Smooth muscle cell (in vitro differentiated cells): ENCODE data around the gene TCEA3. TPM values are rescaled to one million over a fixed set of nuclear protein-coding genes. Genes with fewer than 3 reads are reported as not detected.

ENCODE experiments used
- DNase-seq: peaks from one replicate; lab custom pipeline; 2025; ENCODE audit not compliant: unreplicated experiment; lab: John Stamatoyannopoulos, UW
- H2AFZ ChIP-seq: fragments of 200-600 bp; sonication (generic); 2 replicates; pipeline ENCODE4 v1.6.0; 2016; ENCODE audit warnings: antibody characterized with exemption, low read depth, mild to moderate bottlenecking
- H3F3A ChIP-seq: fragments of 200-600 bp; sonication (generic); 2 replicates; pipeline ENCODE4 v1.6.0; 2017; ENCODE audit warnings: antibody characterized with exemption, low read depth
- H3K27ac ChIP-seq: fragments of 200-600 bp; sonication (generic); 2 replicates; pipeline ENCODE4 v1.5.1; 2016; ENCODE audit warnings: low read depth, mild to moderate bottlenecking
- H3K27me3 ChIP-seq: fragments of 200-600 bp; sonication (generic); 2 replicates; pipeline ENCODE4 v1.6.1; 2016; ENCODE audit warnings: low read depth, mild to moderate bottlenecking
- H3K36me3 ChIP-seq: fragments of 200-600 bp; sonication (generic); 2 replicates; pipeline ENCODE4 v1.5.1; 2016; ENCODE audit warnings: low read depth
- H3K4me1 ChIP-seq: fragments of 200-600 bp; sonication (generic); 2 replicates; pipeline ENCODE4 v1.5.1; 2016; ENCODE audit warnings: low read depth
- H3K4me2 ChIP-seq: fragments of 200-600 bp; sonication (generic); 2 replicates; pipeline ENCODE4 v1.6.0; 2016; ENCODE audit warnings: mild to moderate bottlenecking
- H3K4me3 ChIP-seq: fragments of 200-600 bp; sonication (generic); 2 replicates; pipeline ENCODE4 v1.5.1; 2016; ENCODE audit warnings: mild to moderate bottlenecking
- H3K79me2 ChIP-seq: fragments of 200-600 bp; sonication (generic); 2 replicates; pipeline ENCODE4 v1.6.0; 2016; ENCODE audit warnings: low read depth, mild to moderate bottlenecking
- H3K9ac ChIP-seq: fragments of 200-600 bp; sonication (generic); 2 replicates; pipeline ENCODE4 v1.6.0; 2016; ENCODE audit warnings: low read depth
- H3K9me3 ChIP-seq: fragments of 200-600 bp; sonication (generic); replicated peaks from 2 replicates; pipeline ENCODE4 v1.5.1; 2016; ENCODE audit warnings: low read depth
- H4K20me1 ChIP-seq: fragments of 200-600 bp; sonication (generic); 2 replicates; pipeline ENCODE4 v1.6.0; 2016; ENCODE audit warnings: low read depth
- WGBS: methylation state at CpG from one replicate; pipeline ENCODE4 v1.1.7; 2016; ENCODE audit warnings: low lambda C conversion rate; 5-methylcytosine and 5-hydroxymethylcytosine counted together
- polyA plus RNA-seq: library from polyadenylated mRNA; unstranded; fragments of >200 nt; fragmentation: Nextera tagmentation; extraction: Ambion mirVana; gene quantifications from 2 replicates; pipeline ENCODE4 v1.2.1, GENCODE V29; 2016
- total RNA-seq: library from RNA; depleted of rRNA; stranded (reverse); fragments of >200 nt; gene quantifications from 2 replicates; pipeline ENCODE4 v1.2.3, GENCODE V29; 2014
- TF ChIP-seq, protein P1 (sequence below): fragments of 200-600 bp; sonication (generic); IDR thresholded peaks from 2 replicates; pipeline ENCODE4 v1.5.1; 2017; ENCODE audit warnings: borderline replicate concordance, mild to moderate bottlenecking, antibody characterized with exemption; ENCODE audit not compliant: insufficient read depth, poor library complexity, severe bottlenecking

Gene TCEA3
- total RNA-seq (8.2 and 11.7 TPM in 2 replicates), polyA plus RNA-seq (16.1 and 19.2 TPM in 2 replicates)

DNA sequence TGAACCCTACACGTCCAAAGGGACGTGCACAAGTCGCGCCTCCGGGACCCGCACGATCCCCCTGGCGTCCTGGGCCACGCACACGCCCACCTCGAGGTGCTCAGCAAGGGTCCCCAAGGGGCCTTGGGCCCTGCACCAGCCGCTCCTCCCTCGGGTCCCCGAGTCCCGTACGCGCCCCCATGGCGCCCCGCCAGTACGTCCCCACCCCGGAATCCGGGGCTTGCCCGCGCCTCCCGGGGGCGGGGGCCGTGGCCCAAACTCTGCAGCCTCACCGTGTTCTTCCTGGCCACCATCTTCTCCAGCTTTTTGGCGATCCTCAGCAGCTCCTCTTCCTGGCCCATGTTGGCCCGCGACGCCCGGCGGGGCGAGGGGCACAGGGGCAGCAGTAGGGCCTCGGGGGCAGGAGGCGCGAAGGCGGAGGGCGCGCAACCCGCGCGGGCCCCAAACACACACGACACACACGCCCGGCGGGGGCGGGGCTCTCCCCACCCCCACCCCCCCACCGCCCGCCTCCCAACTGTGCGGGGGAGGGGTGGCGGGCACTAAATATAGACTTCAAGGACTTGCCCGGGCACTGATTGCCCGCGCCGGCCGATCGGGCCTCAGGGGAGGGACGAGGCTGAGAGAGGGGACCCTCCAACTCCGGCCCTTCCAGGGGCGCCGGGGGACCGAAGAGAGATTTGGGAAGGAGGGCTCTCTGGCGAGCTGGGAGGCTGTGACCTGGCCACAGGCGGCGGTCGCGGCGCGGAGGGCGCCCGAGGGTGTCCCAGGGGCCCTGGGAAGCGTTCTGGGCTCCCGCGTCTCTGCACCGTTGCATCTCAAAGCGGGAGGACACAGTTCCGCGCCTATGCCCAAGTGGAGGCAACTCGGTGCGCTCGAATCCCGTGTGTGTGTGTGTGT is at the start of gene TCEA3:
Gene TCEA3, minus strand, starts transcription at position 456 of the 900 bp plus-strand sequence. Its CDS starts 115 bp downstream, at position 341.
- TF ChIP-seq, protein P1, sequence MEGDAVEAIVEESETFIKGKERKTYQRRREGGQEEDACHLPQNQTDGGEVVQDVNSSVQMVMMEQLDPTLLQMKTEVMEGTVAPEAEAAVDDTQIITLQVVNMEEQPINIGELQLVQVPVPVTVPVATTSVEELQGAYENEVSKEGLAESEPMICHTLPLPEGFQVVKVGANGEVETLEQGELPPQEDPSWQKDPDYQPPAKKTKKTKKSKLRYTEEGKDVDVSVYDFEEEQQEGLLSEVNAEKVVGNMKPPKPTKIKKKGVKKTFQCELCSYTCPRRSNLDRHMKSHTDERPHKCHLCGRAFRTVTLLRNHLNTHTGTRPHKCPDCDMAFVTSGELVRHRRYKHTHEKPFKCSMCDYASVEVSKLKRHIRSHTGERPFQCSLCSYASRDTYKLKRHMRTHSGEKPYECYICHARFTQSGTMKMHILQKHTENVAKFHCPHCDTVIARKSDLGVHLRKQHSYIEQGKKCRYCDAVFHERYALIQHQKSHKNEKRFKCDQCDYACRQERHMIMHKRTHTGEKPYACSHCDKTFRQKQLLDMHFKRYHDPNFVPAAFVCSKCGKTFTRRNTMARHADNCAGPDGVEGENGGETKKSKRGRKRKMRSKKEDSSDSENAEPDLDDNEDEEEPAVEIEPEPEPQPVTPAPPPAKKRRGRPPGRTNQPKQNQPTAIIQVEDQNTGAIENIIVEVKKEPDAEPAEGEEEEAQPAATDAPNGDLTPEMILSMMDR = no peak
- Histone ChIP-seq H3F3A (peaks cover 3% of the 10 kb centered on the region), H3K27me3 (no peaks in the 10 kb centered on the region), H3K4me1 (peaks cover 8% of the 10 kb centered on the region), H2AFZ (peak within 1 kb of the TSS; percentile 84), H3K79me2 (no peaks in the 10 kb centered on the region), H4K20me1 (no peaks in the 10 kb centered on the region), H3K9me3 (no peaks in the 10 kb centered on the region), H3K9ac (peak within 1 kb of the TSS; percentile 62), H3K27ac (no peak within 1 kb of the TSS), H3K4me3 (peak within 1 kb of the TSS; percentile 60), H3K36me3 (no peaks in the 10 kb centered on the region), H3K4me2 (peak within 1 kb of the TSS; percentile 97)
- DNase-seq = peak; percentile 35
- 6% methylated on average over 54 of the region's 84 CpGs for WGBS

DNA sequence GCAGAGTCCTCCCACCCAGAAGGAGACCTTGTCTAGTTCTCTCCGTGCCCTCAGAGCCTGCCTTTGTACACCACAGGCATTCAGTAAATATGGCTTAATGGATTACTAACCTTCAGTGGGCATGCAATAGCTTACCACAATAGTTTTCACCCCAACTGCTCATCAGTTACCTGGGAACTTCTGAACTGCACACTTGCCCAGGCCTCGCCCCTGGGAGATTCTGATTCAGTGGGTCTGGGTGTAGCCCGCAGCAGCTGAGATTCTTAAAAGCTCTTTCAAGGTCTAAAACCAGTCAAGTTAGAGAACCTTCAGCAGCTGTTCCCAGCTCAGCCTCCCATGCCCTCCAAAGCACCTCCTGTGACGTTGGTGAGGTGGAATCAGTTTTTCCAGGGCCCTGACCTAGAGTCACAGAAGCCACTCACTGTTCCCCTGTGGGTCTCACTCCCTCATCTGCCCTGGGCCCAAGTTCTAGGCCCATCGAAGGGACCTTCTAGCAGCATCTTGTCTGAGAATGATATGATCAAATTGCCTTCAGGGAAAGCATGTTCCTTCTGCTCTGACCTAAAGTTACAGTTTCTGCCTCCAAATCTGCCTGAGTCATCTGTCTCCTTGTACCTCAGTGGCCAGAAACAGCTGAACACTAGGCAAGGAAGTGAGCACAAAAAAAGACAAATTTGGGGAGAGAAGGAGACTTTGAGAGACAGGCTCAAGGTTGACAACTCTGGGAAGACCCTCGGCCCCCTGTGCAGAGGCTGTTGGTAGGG is 48.7 kb upstream of the TCEA3 start:
- WGBS = 84% methylated on average over 6 of the region's 6 CpGs

DNA sequence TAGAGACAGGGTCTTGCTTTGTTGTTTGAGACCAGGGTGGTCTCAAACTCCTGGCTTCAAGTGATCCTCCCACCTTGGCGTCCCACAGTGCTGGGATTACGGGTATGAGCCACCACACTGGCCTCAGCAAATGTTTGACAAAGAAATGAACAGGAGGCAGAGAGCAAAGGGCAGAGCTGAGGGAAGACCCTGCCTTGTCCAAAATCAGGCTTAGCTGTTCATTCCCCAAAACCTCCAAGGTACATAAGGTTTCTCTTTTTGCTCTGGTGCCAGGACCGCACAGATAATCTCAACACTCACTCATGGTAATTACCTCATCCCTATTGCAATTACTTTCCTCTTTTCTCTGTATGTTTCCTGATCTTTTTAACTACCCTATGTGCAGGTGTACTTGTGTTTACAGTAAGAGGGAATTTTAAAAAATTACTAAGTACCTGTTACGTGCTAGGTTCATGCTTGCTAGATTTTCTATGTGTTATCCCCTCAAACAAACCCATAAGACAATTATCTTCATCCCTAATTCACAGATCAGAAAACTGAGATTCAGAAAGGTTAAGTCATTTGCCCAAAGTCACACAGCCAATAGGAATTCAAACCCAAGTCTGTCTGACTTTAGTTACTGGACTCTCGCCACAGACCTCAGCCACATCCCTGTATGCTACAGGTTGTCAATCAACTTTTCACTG is 47.9 kb upstream of the TCEA3 start:
- Histone ChIP-seq H3K36me3 (no peaks in the 10 kb centered on the region), H3F3A (peaks cover 14% of the 10 kb centered on the region), H4K20me1 (peaks cover 82% of the 10 kb centered on the region), H3K9ac (no peak overlapping the region), H3K4me2 (no peak overlapping the region), H3K27ac (no peak overlapping the region), H3K27me3 (no peaks in the 10 kb centered on the region), H3K4me1 (no peaks in the 10 kb centered on the region), H3K79me2 (peaks cover 12% of the 10 kb centered on the region), H3K9me3 (no peaks in the 10 kb centered on the region), H2AFZ (no peak overlapping the region), H3K4me3 (no peak overlapping the region)
- no peak for DNase-seq
- TF ChIP-seq, protein P1 = no peak
- 94% methylated on average over 5 of the region's 5 CpGs for WGBS

More for the DNA sequence above, 48.7 kb upstream of the TCEA3 start:
- peaks cover 12% of the 10 kb centered on the region for H3K79me2 ChIP-seq
- no peak for DNase-seq
- H3K4me1 ChIP-seq = no peaks in the 10 kb centered on the region
- no peaks in the 10 kb centered on the region for H3K9me3 ChIP-seq
- H3K9ac ChIP-seq = peak overlapping the region; percentile 26
- peaks cover 14% of the 10 kb centered on the region for H3F3A ChIP-seq
- no peaks in the 10 kb centered on the region for H3K27me3 ChIP-seq
- H3K27ac ChIP-seq = peak overlapping the region; percentile 38
- TF ChIP-seq, protein P1 = no peak
- peaks cover 78% of the 10 kb centered on the region for H4K20me1 ChIP-seq
- H3K4me3 ChIP-seq = no peak overlapping the region
- H3K4me2 ChIP-seq = no peak overlapping the region
- no peaks in the 10 kb centered on the region for H3K36me3 ChIP-seq
- no peak overlapping the region for H2AFZ ChIP-seq
